ENCODE data around the gene PAK2.

GRCh38 chr3:196790636-196791035, 51.0 kb downstream of the PAK2 start:
- no peak for TF ChIP-seq CTCF (conservative IDR thresholded peaks at IDR 0.05; ENCODE audit: low read length)
- no peak for TF ChIP-seq EZH2phosphoT487 (IDR thresholded peaks at IDR 0.05; ENCODE audit: borderline replicate concordance, low read depth, low read length)
